ENCODE measurements around the gene PLPPR3. TPM values are rescaled to one million over a fixed set of nuclear protein-coding genes. Genes with fewer than 3 reads are reported as not detected.
A peak's percentile ranks its signal among the peaks of the same experiment; 100 is the strongest.

PLPPR3 gene
- total RNA-seq, 1 experiment from 2014 or later: 57.9 TPM

- H2BK5ac ChIP-seq (ENCODE audit: insufficient read length, low read length): no peak overlapping the region
- no peak overlapping the region for H2BK20ac ChIP-seq (ENCODE audit: low read depth, low read length, poor library complexity, severe bottlenecking)
- H3K79me2 ChIP-seq (ENCODE audit: insufficient read depth, low read length): no peaks in the 10 kb centered on the region
- no peak overlapping the region for H3K9ac ChIP-seq (ENCODE audit: extremely low read depth, insufficient read length, low read length)
- no peak overlapping the region for H3K18ac ChIP-seq (ENCODE audit: insufficient read length, low read depth, low read length)
- H3K4me1 ChIP-seq (ENCODE audit: insufficient read depth, low read length): no peaks in the 10 kb centered on the region
- H3K79me1 ChIP-seq (ENCODE audit: insufficient read depth, low read depth, low read length, poor library complexity, severe bottlenecking): no peaks in the 10 kb centered on the region
- no peak overlapping the region for H2BK15ac ChIP-seq (ENCODE audit: low read depth, low read length)
- H4K91ac ChIP-seq (ENCODE audit: insufficient read length, low read depth, low read length): no peak overlapping the region
- H3K23me2 ChIP-seq (ENCODE audit: insufficient read length, low read depth, low read length, poor library complexity, severe bottlenecking): no peaks in the 10 kb centered on the region
- no peak overlapping the region for H4K8ac ChIP-seq (replicated peaks; ENCODE audit: insufficient read length, low read depth, low read length)
- peak overlapping the region; percentile 7 to 64 (median 46); a peak in 2 of 7 replicates for H3K27ac Mint-ChIP-seq
- H3K9me3 ChIP-seq (ENCODE audit: control insufficient read depth, low read depth, low read length): no peaks in the 10 kb centered on the region
- no peaks in the 10 kb centered on the region for H4K20me1 ChIP-seq (ENCODE audit: control insufficient read depth, insufficient read depth, insufficient read length)
- peaks cover 20 to 43% (median 30%) of the 10 kb centered on the region in 3 experiments for H3K36me3 Mint-ChIP-seq (ENCODE audit: insufficient read depth in 1 of 3, low read depth in 3 of 3)
- 0 out of 5 replicates have a peak overlapping the region, but pooled peaks of 1 of the 2 experiments have one; percentile 29 for H3K4me3 Mint-ChIP-seq
- no peak overlapping the region for H3K27ac ChIP-seq (ENCODE audit: insufficient read length, low read depth, low read length)
- no peaks in the 10 kb centered on the region for H3K27me3 ChIP-seq (ENCODE audit: insufficient read depth, low read length)
- no peak overlapping the region for H2BK120ac ChIP-seq (ENCODE audit: low read depth, low read length, poor library complexity, severe bottlenecking)
- peaks cover 8% of the 10 kb centered on the region; the same call in 1 of the 2 replicates for H3K27me3 Mint-ChIP-seq (ENCODE audit: low read depth)
- no CpG with 5 or more reads among the region's 16 CpGs for WGBS (ENCODE audit: extremely low coverage, insufficient read length, low lambda C conversion rate)
- peaks cover 8 to 27% of the 10 kb centered on the region in 2 experiments for H3K4me1 Mint-ChIP-seq
- peaks cover 3 to 7% of the 10 kb centered on the region in 2 experiments; a peak in 4 of 5 replicates for H3K9me3 Mint-ChIP-seq
- H3K4me2 ChIP-seq (ENCODE audit: insufficient read depth, insufficient read length, low read length): no peak overlapping the region
- no peak overlapping the region for H3K14ac ChIP-seq (ENCODE audit: insufficient read depth, low read length)
- H4K5ac ChIP-seq (ENCODE audit: insufficient read length, low read depth, low read length): no peak overlapping the region
- H2AK5ac ChIP-seq (ENCODE audit: insufficient read length, low read length): no peak overlapping the region
- H3K56ac ChIP-seq (ENCODE audit: insufficient read length, low read depth, low read length): no peak overlapping the region
- no peak overlapping the region for H3T11ph ChIP-seq (ENCODE audit: low read length)
- no peak overlapping the region for H3K23ac ChIP-seq (ENCODE audit: insufficient read length, low read depth, low read length)
- TF ChIP-seq CTCF (conservative IDR thresholded peaks at IDR 0.05): no peak
- no peak overlapping the region for H3K4ac ChIP-seq (ENCODE audit: low read depth, low read length)
- DNase-seq: no peak
- H2AFZ ChIP-seq (ENCODE audit: low read length): no peak overlapping the region
- H2BK12ac ChIP-seq (ENCODE audit: insufficient read length, low read depth, low read length): no peak overlapping the region
Observed at GRCh38 chr19:867301-867793, 45.6 kb upstream of the PLPPR3 start.

Data from H9 (cell line).